Measurements from ENCODE around the gene ATP11C.

Gene ATP11C

GRCh38 chrX:139680356-139680755 is 252.5 kb downstream of the ATP11C start:
- H3K27ac ChIP-seq (replicated peaks): no peak overlapping the region
- DNase-seq (ENCODE audit: low read depth in 1 of 2, low spot score in 1 of 2): no peak

More at GRCh38 chrX:139680356-139680755, 252.5 kb downstream of the ATP11C start:
- H3K27me3 ChIP-seq (ENCODE audit: insufficient read depth, poor library complexity, severe bottlenecking): no peaks in the 10 kb centered on the region
- H3K4me3 ChIP-seq (replicated peaks; ENCODE audit: insufficient read depth, low read length): no peak overlapping the region
- TF ChIP-seq POLR2AphosphoS5 (IDR thresholded peaks at IDR 0.05; ENCODE audit: low read depth) (no peak), SPI1 (IDR thresholded peaks at IDR 0.05; ENCODE audit: borderline replicate concordance, low read depth) (no peak), GABPA (IDR thresholded peaks at IDR 0.05; ENCODE audit: low read depth) (no peak), CTCF (IDR thresholded peaks at IDR 0.05; ENCODE audit: insufficient read depth, low read length) (no peak), REST (IDR thresholded peaks at IDR 0.05; ENCODE audit: insufficient replicate concordance, low read depth) (no peak)

Small RNA genes lying within 50 kb of the gene (microRNA-seq; reads per million reads assigned to microRNA genes)
- 215 reads per million, percentile 76 among the genes with 10 or more reads in this experiment for gene MIR505

Data from HL-60 (cell line).